ENCODE results near the gene ZSWIM9.

Gene ZSWIM9

DNA sequence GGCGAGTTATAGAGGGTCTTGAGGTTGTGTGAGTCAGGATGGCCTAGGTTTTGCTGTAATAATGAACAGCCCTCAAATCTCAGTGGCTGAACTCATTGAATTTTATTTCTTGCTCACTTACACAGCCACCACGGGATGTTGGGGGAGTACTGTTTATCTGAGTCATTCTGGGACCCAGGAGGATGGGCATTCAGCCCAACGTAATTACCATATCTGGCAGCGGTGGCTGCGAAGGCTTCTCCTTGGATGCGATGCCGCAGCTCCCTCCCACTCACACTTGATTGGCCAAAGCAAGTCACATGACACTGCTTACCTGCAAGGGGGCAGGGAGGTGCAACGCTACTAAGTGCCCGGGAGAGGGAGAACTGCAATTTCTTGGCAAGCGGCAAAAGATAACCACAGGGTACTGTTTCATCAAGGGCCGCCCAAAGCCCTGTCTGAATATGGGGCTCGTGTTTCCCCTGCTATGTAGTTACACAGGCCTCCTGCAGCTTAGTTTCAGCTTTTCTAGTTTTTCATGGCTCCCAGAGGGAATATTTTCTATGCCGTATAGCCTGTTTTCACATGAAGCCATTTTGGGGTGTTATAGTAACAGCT is 19.9 kb downstream of the ZSWIM9 start:
- DNase-seq: peak; percentile 38 to 53

DNA sequence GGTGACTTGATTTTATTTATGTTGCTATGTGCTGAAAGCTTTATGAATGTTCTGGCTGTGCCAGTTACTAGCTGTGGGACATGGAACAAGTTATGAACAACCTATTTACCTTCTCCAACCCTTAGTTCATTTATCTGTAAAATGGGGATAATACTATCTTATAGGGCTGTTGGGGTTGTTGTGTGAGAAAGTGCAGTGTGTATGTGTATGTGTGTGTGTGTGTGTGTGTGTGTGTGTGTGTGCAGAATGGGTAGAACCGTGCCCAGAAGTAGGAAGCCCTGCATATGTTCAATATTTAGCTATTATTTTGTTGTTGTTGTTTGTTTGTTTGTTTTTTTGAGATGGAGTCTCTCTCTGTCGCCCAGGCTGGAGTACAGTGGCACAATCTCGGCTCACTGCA is 20.4 kb downstream of the ZSWIM9 start:
- DNase-seq: no peak
- no peak for TF ChIP-seq POLR2A (IDR thresholded peaks at IDR 0.05; ENCODE audit: low read length)
- no peak for TF ChIP-seq GATA1 (IDR thresholded peaks at IDR 0.05; ENCODE audit: low read depth, low read length)

More for the DNA sequence above, 19.9 kb downstream of the ZSWIM9 start:
- TF ChIP-seq GATA1 (IDR thresholded peaks at IDR 0.05; ENCODE audit: low read depth, low read length): no peak
- no peak for TF ChIP-seq POLR2A (IDR thresholded peaks at IDR 0.05; ENCODE audit: low read length)

DNA sequence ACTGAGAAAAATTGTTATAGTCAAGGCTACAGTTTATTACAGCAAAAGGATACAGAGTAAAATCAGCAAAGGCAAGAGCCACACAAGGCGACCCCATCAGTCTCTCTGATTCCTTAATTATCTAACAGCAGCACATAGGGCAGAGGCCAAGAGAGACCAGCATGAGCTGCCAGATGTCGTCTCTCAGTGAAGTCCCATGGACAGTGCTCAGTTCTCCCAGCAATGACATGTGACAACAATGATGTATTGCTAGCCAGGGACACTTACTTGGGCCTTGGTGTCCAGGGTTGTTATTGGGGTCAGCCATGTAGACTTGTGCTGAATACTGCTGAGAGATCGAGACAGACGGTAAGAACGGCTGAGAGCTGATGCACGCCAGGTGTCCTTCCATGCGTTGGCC is 22.3 kb downstream of the ZSWIM9 start:
- DNase-seq: no peak
- no peak for TF ChIP-seq GATA1 (IDR thresholded peaks at IDR 0.05; ENCODE audit: low read depth, low read length)
- no peak for TF ChIP-seq POLR2A (IDR thresholded peaks at IDR 0.05; ENCODE audit: low read length)

DNA sequence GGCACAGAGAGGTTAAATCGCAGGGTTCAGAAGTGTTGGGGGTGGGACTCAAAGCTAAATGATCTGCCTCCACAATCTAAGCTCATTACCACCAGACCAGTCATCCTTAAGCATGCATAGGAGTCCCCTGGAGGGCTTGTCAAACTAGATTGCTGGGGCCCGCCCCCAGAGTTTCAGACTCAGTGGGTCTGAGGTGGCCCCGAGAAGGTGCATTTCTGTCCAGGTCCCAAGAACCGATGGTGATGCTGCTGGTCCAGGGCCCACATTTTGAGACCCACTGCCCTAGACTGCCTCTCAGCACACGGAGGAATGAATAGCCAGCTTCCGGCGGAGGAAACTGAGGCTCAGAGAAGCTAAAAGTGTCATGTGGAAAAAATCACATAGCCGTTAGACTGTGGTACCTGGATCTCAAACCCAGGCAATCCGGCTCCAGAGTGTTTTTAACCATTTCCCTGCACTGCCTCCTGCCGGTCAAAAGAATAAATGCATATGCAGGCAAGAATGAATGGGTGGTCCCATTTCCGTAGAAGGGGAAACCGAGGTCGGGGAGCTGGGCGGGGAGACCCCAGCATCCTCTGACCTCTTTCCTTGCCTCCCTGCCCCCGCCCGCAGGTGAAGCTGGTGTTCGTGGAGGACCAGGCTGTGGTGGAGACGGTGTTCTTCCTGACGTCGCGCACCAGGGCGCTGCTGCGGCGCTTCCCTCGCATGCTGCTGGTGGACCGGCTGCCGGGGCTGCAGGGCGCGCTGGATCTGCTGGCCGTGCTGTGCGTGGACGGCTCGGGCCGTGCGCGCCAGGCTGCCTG is 23.8 kb downstream of the ZSWIM9 start:
- no peak for TF ChIP-seq POLR2A (IDR thresholded peaks at IDR 0.05; ENCODE audit: low read length)
- TF ChIP-seq GATA1 (IDR thresholded peaks at IDR 0.05; ENCODE audit: low read depth, low read length): no peak
- DNase-seq: peak; percentile 26 to 54

DNA sequence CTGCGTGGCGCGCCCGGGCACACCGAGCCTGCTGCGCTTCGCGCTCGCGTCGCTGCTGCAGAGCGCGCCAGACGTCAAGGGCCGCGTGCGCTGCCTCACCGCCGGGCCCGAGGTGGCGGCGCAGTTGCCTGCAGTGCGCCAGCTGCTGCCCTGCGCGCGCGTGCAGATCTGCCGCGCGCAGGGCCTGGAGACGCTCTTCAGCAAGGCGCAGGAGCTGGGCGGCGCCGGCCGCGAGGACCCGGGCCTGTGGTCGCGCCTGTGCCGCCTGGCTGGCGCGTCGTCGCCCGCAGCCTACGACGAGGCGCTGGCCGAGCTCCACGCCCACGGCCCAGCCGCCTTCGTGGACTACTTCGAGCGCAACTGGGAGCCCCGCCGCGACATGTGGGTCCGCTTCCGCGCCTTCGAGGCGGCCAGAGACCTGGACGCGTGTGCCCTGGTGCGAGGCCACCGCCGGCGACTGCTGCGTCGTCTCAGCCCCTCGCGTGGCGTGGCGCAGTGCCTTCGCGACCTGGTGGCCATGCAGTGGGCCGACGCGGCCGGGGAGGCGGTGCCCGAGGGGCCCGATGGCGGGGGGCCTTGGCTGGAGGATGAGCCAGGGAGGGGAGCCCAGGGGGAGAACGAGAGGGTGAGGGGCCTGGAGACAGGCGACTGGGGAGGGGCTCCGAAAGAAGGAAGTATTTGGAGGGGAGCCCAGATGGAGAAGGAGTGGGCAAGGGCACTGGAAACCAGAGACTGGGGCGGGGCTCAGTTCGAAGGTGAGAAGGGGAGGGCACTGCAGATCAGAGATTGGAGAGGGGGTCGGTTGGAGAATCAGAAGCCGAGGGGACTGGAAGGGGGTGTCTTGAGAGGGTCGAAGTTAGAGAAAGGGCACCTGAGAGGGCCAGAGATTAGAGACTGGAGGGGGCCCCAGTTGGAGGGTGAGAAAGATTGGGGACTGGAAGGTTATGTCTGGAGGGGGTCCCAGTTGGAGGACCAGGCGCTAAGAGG is 24.7 kb downstream of the ZSWIM9 start:
- DNase-seq: no peak
- TF ChIP-seq POLR2A (IDR thresholded peaks at IDR 0.05; ENCODE audit: low read length): no peak
- TF ChIP-seq GATA1 (IDR thresholded peaks at IDR 0.05; ENCODE audit: low read depth, low read length): no peak

DNA sequence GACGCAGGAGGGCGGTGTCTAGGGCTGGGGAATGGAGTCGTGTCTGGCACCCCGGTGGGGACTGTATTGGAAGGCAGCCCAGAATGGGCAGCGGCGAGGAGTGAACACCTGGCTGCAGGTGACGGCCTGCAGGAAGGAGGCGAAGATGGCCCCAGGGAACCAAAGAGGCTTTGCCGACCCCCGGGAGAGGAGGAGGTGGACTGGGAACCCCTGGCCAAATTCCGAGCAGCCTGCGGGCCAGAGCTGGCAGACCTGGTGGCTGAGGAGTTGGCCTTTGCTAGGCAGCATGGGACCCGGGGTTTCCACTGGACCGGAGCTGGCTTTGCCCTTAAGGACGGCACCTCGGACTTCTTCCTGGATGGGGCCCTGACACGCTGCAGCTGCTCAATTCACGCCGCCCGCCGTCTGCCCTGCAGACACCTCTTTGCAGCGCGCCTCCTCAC is 25.9 kb downstream of the ZSWIM9 start:
- no peak for DNase-seq
- no peak for TF ChIP-seq GATA1 (IDR thresholded peaks at IDR 0.05; ENCODE audit: low read depth, low read length)
- no peak for TF ChIP-seq POLR2A (IDR thresholded peaks at IDR 0.05; ENCODE audit: low read length)

DNA sequence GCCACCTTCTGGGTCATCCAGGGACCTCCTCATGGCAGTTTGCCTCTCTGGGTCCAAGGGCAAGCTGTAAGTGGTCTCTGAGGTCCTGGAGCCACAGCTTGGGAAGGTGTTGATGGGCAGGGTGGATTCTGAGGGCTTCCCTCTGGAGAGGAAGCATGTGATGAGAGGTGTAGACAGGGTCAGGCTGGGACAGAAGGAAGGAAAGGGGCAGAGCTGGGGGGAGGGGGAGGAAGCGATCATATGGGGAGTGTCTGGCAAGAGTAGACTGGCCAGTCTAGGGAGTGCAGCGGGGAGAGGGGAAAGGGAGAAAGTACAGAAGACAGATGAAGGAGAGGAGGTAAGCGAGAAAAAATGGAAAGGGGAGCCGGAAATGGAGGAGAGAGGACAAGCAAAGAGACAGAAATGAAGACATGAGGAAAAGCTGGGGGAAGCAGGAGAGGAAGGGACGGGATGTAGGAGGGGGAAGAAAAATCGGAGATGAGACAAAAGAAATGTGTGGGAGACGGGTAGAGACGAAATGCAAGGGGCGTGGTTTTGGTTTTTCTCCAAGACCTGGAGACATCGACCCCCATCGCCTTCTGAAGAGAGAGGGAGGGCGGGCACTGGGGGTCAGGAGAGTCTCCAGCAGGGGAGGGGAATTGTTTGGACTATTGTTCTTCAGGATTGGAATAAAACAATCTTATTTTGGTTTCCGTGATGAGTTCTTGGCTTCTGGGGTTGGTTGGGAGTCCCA is 26.6 kb downstream of the ZSWIM9 start:
- TF ChIP-seq GATA1 (IDR thresholded peaks at IDR 0.05; ENCODE audit: low read depth, low read length) (no peak), POLR2A (IDR thresholded peaks at IDR 0.05; ENCODE audit: low read length) (no peak)
- no peak for DNase-seq

DNA sequence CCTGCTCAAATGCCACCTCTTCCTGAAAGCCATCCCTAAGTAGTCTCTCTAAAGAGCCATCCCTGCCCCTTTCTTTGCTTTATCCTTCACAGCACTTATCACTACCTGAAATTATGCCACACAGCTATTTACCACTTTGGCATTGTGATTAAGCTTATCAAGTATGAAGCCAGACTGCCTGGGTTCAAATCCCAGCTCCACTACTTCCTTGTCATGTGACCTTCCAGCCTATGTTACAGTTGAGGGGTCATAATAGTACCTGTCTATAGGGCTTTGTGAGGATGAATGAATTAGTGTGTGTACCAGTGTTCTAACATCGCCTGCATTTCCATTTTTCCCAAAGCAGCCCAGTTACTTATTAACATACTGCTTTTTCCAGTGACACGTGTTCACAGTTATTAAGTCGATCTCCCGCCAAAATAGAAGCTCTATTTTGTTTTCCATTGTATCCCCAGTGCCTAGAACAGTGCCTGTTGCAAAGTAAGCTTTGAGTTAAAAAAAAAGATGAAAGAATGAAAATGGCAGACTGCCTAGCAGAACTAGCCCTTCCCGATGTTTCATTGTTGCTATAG is 32.8 kb downstream of the ZSWIM9 start:
- DNase-seq: peak; percentile 52 to 60
- TF ChIP-seq POLR2A (IDR thresholded peaks at IDR 0.05; ENCODE audit: low read length) (no peak), GATA1 (IDR thresholded peaks at IDR 0.05; ENCODE audit: low read depth, low read length) (no peak)

DNA sequence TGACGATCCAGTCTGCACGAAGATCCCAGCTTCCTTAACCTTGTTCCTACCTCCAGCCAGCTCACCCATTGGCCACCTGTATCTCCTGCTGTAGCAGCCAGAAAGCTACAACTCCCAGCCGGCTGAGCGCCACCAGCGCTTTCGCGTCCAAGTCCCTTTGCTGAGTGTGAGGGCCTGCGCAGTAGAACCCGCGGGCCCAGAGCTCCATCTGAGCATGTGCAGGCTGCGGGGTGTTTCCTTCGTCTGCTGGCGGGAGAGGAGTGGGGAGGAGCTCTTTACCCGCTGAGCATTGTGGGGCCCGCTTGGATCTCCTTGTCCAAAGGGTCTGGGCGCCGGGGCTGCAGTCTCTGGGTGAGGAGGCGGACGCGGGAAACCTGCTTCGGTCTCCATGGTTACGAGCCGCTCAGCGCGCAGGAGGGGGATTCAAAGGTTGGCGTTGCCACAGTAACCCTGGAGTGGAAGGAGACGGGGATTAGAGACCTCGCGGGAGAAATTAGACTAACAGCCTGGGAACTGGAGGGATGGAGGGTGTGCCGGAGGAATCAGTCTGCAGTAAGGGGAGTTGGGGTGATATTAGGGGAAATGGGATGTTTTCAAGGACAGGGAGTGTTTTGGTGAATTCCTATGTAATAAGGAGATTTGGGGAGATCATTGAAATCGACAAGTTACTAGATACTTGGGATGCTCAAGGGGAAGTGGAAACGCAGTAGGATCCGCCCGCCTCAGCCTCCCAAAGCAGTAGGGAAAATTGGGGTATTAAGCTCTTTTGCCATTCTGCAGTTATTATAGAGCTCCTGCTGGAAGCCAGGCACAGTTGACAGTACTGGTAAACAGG is 33.5 kb downstream of the ZSWIM9 start:
- peak; percentile 95 to 96 for DNase-seq
- TF ChIP-seq GATA1 (IDR thresholded peaks at IDR 0.05; ENCODE audit: low read depth, low read length): no peak
- TF ChIP-seq POLR2A (IDR thresholded peaks at IDR 0.05; ENCODE audit: low read length): peak; percentile 91

DNA sequence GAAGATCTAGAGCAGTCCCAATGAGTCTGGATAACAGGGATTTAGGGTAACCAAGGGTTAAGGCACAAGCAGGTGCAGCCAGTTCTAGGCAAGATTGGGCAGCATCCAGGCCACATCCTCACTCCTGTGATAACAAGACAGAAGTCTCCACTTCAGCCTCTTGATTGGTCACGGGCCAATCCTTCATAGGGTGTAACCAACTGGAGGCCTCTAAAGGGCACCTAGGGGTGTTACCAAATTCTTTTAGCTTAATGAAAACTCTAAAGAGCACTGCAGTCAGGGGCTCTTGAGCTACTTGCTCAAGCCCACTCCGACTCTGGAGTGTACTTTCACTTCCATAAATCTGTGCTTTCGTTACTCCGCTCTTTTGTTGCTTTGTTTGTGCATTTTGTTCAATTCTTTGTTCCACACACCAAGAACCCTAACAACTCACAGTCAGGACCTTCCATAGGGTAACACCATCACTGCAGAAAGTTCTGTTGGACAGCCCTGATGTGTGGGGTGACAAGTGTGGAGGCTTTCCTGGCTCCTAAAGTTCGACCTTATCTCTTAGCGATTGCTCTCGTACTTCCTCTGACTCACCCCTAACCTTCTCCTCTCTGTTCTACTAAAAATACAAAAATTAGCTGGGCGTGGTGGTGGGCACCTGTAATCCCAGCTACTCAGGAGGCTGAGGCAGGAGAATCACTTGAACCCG is 36.1 kb downstream of the ZSWIM9 start:
- peak; percentile 71 to 85 for DNase-seq
- TF ChIP-seq GATA1 (IDR thresholded peaks at IDR 0.05; ENCODE audit: low read depth, low read length): no peak

DNA sequence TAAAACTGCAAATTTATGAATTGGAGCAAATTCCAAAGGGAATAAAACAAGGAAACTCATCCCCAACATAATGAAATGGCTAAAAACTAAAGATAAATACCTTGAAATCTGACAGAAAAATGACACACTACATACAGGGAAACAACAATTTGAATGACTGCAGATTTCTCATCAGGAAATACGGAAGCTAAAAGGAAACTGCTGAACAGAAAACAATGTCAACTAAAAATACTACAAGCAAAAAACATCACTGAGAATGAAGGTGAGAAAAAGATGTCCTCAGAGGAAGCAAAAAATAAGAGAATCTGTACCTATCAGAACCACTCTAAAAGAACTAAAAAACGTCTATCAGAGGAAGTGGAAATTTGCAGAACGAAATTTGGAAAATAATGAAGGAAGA is 39.5 kb downstream of the ZSWIM9 start:
- DNase-seq: no peak
- TF ChIP-seq POLR2A (IDR thresholded peaks at IDR 0.05; ENCODE audit: low read length) (no peak), GATA1 (IDR thresholded peaks at IDR 0.05; ENCODE audit: low read depth, low read length) (no peak)

DNA sequence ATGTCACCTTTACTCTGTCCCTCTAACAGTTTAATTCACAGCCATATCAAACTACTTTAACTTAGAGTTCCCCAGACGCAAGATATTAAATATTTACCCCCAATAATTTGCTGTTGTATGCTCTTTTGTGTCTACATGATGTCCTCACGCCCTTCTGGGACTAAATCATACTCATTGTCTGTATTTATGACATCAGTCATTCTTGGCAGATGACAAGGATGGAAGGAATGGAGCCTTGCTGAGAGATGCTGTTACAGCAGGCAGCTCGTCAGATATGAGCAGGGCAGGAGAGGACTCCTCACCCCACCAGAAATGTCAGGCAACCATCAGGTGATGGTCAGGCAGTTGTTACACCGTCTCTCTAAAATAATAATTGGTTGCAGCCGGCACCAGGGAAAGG is 43.5 kb downstream of the ZSWIM9 start:
- no peak for TF ChIP-seq POLR2A (IDR thresholded peaks at IDR 0.05; ENCODE audit: low read length)
- TF ChIP-seq GATA1 (IDR thresholded peaks at IDR 0.05; ENCODE audit: low read depth, low read length): no peak
- no peak for DNase-seq

All from erythroblast (primary cell).